Natural killer cell (primary cell): ENCODE measurements around the gene DYRK3. TPM values are rescaled to one million over a fixed set of nuclear protein-coding genes. Genes with fewer than 3 reads are reported as not detected.

Experiments
- ATAC-seq, 3 donors: fragments of 150-1000 bp in 2 of 3; fragments of 200-7000 bp in 1 of 3; cut with Tn5 transposase; 1 replicate in 1 of 3; 2 replicates in 2 of 3; pipeline ENCODE4 v1.10.0; 2021; ENCODE audit warnings: mild to moderate bottlenecking in 2 of 3, moderate library complexity in 2 of 3
- DNase-seq, 2 donors: peaks; one replicate each; pipeline versions ENCODE4 v3.0.0 to v3.0.0-alpha.2; 2013 to 2021; ENCODE audit warnings: mixed read lengths in 1 of 2
- H3K27ac ChIP-seq: one replicate; pipeline ENCODE4 v1.5.1; 2013; ENCODE audit warnings: mild to moderate bottlenecking, low read length
- H3K27me3 ChIP-seq: one replicate; pipeline ENCODE4 v1.6.1; 2013; ENCODE audit warnings: low read length; ENCODE audit not compliant: control insufficient read depth, insufficient read depth
- H3K36me3 ChIP-seq: one replicate; pipeline ENCODE4 v1.6.1; 2013; ENCODE audit warnings: low read length; ENCODE audit not compliant: control insufficient read depth, insufficient read depth
- H3K4me1 ChIP-seq: one replicate; pipeline ENCODE4 v1.6.1; 2013; ENCODE audit warnings: low read length; ENCODE audit not compliant: control insufficient read depth, insufficient read depth
- H3K4me3 ChIP-seq: one replicate; pipeline ENCODE4 v1.5.1; 2013; ENCODE audit warnings: low read length
- H3K9me3 ChIP-seq: one replicate; pipeline ENCODE4 v1.6.1; 2013; ENCODE audit warnings: low read length; ENCODE audit not compliant: control insufficient read depth, insufficient read depth
- H3K27ac Mint-ChIP-seq, 2 donors: one replicate each; pipeline ENCODE4 v1.8.0; 2022; ENCODE audit warnings: mild to moderate bottlenecking in 2 of 2, mixed read lengths in 2 of 2, moderate library complexity in 1 of 2
- H3K27me3 Mint-ChIP-seq, 2 donors: one replicate each; pipeline ENCODE4 v1.8.0; 2022; ENCODE audit warnings: low read depth in 2 of 2, mixed read lengths in 2 of 2
- H3K36me3 Mint-ChIP-seq: one replicate; pipeline ENCODE4 v1.8.0; 2022; ENCODE audit warnings: mixed read lengths
- H3K4me1 Mint-ChIP-seq, 2 donors: one replicate each; pipeline ENCODE4 v1.8.0; 2022; ENCODE audit warnings: mixed read lengths in 2 of 2
- H3K4me3 Mint-ChIP-seq: one replicate; pipeline ENCODE4 v1.8.0; 2022; ENCODE audit warnings: mild to moderate bottlenecking, moderate library complexity, mixed read lengths
- H3K9me3 Mint-ChIP-seq, 2 donors: one replicate each; pipeline ENCODE4 v1.8.0; 2022; ENCODE audit warnings: mixed read lengths in 2 of 2
- WGBS: methylation state at CpG from one replicate; pipeline ENCODE4 v1.1.7; 2013; ENCODE audit warnings: missing lambda C conversion rate; ENCODE audit not compliant: insufficient coverage; 5-methylcytosine and 5-hydroxymethylcytosine counted together
- intact Hi-C: fragments of 100-400 bp; cut with micrococcal nuclease; formaldehyde crosslinking; loops from one replicate; pipeline ENCODE4 v1.14.2; 2022
- total RNA-seq, 4 donors: library from RNA; stranded (reverse); fragments of 120-200 nt in 1 of 4; gene quantifications; one replicate each; pipeline versions ENCODE4 v1.2.3 to v1.2.4, GENCODE V29; 2013 to 2022
- TF ChIP-seq, protein P1 (sequence below): fragments of 200-600 bp; IDR thresholded peaks from one replicate; pipeline ENCODE4 v1.8.0; 2022; ENCODE audit warnings: antibody characterized with exemption

Gene DYRK3
- total RNA-seq, 3 donors from 2014 or later (not counting 1 experiment from before 2014, with no cell fraction given): 0.16 to 0.66 (median 0.43) TPM

DNA sequence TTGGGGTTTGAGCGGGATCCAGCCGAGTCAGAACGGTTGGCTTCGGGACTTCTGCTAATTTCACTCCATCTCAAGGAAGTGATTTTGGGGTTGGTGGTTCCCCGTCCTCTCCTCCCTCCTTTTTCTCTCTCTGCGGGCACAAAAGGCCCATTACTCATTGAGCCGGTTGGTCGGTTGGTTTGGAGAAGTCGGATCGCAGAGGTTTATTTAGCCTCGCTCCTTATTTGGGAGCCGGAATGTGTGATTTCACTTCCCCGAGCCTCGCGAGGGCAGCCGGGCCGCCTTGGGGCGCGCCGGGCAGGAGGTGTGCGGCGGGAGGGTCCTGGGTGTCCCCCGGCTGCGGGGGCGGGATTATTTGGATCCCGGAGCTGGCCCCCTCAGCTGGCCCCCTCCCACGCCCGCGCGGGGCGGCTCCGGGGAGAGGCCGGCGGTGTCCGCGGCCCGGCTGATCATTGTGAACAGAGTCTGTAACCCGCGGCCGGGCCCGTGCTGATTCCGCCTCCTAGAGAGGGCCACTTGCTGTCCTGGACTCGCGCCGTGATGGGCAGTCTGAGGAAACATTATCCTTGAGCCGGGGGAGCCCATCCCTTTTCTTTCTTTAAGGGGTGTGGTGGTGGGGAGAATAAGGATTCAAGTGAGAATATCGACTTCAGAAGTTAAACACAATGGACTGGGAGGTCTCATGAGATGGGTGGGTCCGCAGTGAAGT is 50.6 kb downstream of the DYRK3 start:
- intact Hi-C loops: loop anchor here (2.0 to 5.0 kb wide), 3 partner anchors 17 to 41 kb away; no protein-coding TSS in a partner anchor
- no peaks in the 10 kb centered on the region for H3K36me3 Mint-ChIP-seq
- Histone ChIP-seq H3K4me3 (peak overlapping the region; percentile 92), H3K4me1 (peaks cover 57% of the 10 kb centered on the region), H3K9me3 (no peaks in the 10 kb centered on the region), H3K27me3 (no peaks in the 10 kb centered on the region), H3K36me3 (no peaks in the 10 kb centered on the region), H3K27ac (peak overlapping the region; percentile 83)
- H3K4me3 Mint-ChIP-seq: peak overlapping the region; percentile 98
- TF ChIP-seq, protein P1, sequence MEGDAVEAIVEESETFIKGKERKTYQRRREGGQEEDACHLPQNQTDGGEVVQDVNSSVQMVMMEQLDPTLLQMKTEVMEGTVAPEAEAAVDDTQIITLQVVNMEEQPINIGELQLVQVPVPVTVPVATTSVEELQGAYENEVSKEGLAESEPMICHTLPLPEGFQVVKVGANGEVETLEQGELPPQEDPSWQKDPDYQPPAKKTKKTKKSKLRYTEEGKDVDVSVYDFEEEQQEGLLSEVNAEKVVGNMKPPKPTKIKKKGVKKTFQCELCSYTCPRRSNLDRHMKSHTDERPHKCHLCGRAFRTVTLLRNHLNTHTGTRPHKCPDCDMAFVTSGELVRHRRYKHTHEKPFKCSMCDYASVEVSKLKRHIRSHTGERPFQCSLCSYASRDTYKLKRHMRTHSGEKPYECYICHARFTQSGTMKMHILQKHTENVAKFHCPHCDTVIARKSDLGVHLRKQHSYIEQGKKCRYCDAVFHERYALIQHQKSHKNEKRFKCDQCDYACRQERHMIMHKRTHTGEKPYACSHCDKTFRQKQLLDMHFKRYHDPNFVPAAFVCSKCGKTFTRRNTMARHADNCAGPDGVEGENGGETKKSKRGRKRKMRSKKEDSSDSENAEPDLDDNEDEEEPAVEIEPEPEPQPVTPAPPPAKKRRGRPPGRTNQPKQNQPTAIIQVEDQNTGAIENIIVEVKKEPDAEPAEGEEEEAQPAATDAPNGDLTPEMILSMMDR: no peak
- DNase-seq (peak; percentile 49 to 77), ATAC-seq (peak; percentile 31 to 56 (median 46))
- H3K4me1 Mint-ChIP-seq: peaks cover 46 to 57% of the 10 kb centered on the region in 2 donors
- under 1% methylated on average over 42 of the region's 48 CpGs for WGBS
- peak overlapping the region; percentile 96 for H3K27ac Mint-ChIP-seq
- H3K27me3 Mint-ChIP-seq: no peaks in the 10 kb centered on the region
- H3K9me3 Mint-ChIP-seq: no peaks in the 10 kb centered on the region

DNA sequence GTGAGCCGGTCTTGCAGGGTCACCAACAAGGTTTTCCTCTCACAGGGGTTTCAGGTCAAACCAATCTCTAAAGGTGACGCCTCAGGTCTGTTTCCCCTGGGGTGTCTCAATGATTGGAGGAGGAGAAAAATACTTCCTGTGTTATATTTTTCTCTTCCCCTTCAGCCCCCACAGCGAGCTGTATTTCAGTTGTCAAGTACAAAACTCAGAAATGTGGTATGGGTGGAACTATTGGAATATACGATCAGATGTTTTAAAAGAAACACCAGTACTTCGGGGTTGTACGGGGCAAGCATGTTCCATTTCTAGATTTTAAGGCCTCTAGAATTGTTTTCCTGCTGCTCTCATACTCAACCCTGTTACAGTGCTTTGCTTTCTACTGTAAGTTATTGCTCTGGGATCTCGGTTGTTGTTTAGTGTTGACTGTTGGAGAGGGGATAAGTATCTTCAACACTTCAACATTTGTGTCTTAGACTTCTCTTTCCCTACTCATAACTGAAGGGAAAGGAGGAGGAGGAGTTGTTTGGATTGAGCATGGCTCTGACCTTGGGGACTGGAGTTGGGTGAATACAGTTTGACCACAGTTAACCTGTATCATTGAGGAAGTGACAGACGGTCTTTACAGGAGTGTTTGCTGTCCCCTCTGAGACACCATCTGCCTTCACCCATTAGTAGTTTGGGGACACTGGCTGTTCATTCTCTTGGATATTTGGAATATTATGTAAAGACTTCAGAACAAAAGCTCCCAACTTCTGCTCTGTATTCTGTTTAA is 51.3 kb downstream of the DYRK3 start:
- peak overlapping the region; percentile 96 for H3K27ac Mint-ChIP-seq
- Histone ChIP-seq H3K4me1 (peaks cover 62% of the 10 kb centered on the region), H3K27me3 (no peaks in the 10 kb centered on the region), H3K36me3 (no peaks in the 10 kb centered on the region), H3K4me3 (peak overlapping the region; percentile 92), H3K27ac (peak overlapping the region; percentile 83), H3K9me3 (no peaks in the 10 kb centered on the region)
- H3K27me3 Mint-ChIP-seq: no peaks in the 10 kb centered on the region
- no peaks in the 10 kb centered on the region for H3K9me3 Mint-ChIP-seq
- WGBS: 0% methylated on average over 4 of the region's 8 CpGs
- ATAC-seq (peak; percentile 39 to 58 (median 58)), DNase-seq (peak in 1 of 2 donors; percentile 65)
- peak overlapping the region; percentile 98 for H3K4me3 Mint-ChIP-seq
- H3K36me3 Mint-ChIP-seq: no peaks in the 10 kb centered on the region
- TF ChIP-seq, protein P1: no peak
- peaks cover 54 to 65% of the 10 kb centered on the region in 2 donors for H3K4me1 Mint-ChIP-seq
- intact Hi-C loops: loop anchor here (2.0 to 5.0 kb wide), 2 partner anchors 16 to 41 kb away; no protein-coding TSS in a partner anchor

DNA sequence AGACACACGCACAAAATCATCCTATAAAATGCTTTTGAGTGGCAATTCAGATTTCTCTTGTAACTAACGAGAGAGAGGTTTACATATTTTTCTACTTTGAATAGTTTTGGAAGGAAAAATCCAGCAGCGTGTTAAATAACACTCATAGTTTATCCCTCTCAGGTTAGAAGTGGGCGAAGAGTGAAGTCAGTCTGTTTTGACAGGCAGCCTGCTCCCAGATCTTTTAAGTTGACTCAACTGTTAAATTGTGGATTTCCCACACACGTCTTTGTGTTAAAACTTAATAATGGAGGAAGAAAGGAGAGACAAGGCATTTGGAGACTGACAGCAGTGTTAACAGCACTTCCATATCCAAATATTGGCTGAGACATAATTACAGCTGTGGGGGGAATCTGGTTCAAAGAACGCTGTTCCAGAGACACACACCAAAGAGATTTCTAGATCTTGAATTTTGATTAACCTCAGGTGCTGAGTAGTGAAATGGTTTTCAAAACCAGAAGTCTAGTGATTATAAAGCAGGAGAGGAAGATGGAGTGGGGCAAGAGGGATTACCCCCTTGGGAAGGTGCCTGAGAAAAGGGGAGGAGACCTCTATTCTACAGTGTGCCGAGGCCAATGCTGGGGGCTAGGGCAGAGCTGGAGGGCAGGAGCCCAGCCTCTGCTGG is 52.0 kb downstream of the DYRK3 start:
- peaks cover 61 to 72% of the 10 kb centered on the region in 2 donors for H3K4me1 Mint-ChIP-seq
- H3K27ac Mint-ChIP-seq: peak overlapping the region; percentile 96
- TF ChIP-seq, protein P1: no peak
- intact Hi-C loops: loop anchor here (2.0 to 5.0 kb wide), 2 partner anchors 15 to 40 kb away; no protein-coding TSS in a partner anchor
- DNase-seq (no peak), ATAC-seq (no peak)
- H3K4me1 ChIP-seq: peaks cover 68% of the 10 kb centered on the region
- H3K36me3 Mint-ChIP-seq: no peaks in the 10 kb centered on the region
- no peaks in the 10 kb centered on the region for H3K9me3 Mint-ChIP-seq
- H3K27ac ChIP-seq: peak overlapping the region; percentile 83
- H3K27me3 Mint-ChIP-seq: no peaks in the 10 kb centered on the region
- H3K27me3 ChIP-seq: no peaks in the 10 kb centered on the region
- WGBS: 81% methylated on average over 5 of the region's 7 CpGs
- H3K4me3 Mint-ChIP-seq: peak overlapping the region; percentile 98
- no peak overlapping the region for H3K4me3 ChIP-seq
- H3K9me3 ChIP-seq: no peaks in the 10 kb centered on the region
- H3K36me3 ChIP-seq: no peaks in the 10 kb centered on the region
